OCI-LY3 (cell line): Measurements from ENCODE around the gene PTPRN2.

Experiments used
- H2AFZ ChIP-seq: fragments of 200-600, 300-600 bp; shearing (Covaris generic); 2 replicates; pipeline ENCODE4 v1.6.0; 2014; ENCODE audit warnings: antibody characterized with exemption, low read depth, low read length
- H3K27ac ChIP-seq: fragments of 200-600, 300-600 bp; sonication (generic); 2 replicates; pipeline ENCODE4 v1.5.1; 2014; ENCODE audit warnings: mild to moderate bottlenecking, low read length, moderate library complexity, mixed read lengths
- H3K27me3 ChIP-seq: fragments of 200-600, 300-600 bp; sonication (generic); 2 replicates; pipeline ENCODE4 v1.6.1; 2014; ENCODE audit warnings: low read depth, low read length, mixed read lengths
- H3K36me3 ChIP-seq: fragments of 200-600, 300-600 bp; sonication (generic); replicated peaks from 2 replicates; pipeline ENCODE3; 2014; ENCODE audit warnings: low read depth, low read length, mixed read lengths
- H3K4me1 ChIP-seq: fragments of 300-600, 200-600 bp; sonication (generic); 2 replicates; pipeline ENCODE4 v1.6.1; 2014; ENCODE audit warnings: low read length, mixed read lengths
- H3K4me2 ChIP-seq: fragments of 200-600, 300-600 bp; sonication (generic); 2 replicates; pipeline ENCODE4 v1.6.1; 2014; ENCODE audit warnings: low read length, mixed read lengths
- H3K4me3 ChIP-seq: fragments of 300-600, 200-600 bp; sonication (generic); 2 replicates; pipeline ENCODE4 v1.5.1; 2014; ENCODE audit warnings: antibody characterized with exemption, mild to moderate bottlenecking, low read length, moderate library complexity
- H3K79me2 ChIP-seq: fragments of 300-600, 200-600 bp; shearing (Covaris generic); 2 replicates; pipeline ENCODE4 v1.6.1; 2014; ENCODE audit warnings: mild to moderate bottlenecking, low read length, mixed read lengths
- H3K9ac ChIP-seq: fragments of 300-600, 200-600 bp; shearing (Covaris generic); 2 replicates; pipeline ENCODE4 v1.6.0; 2014; ENCODE audit warnings: mild to moderate bottlenecking, low read length, moderate library complexity
- H3K9me3 ChIP-seq: fragments of 200-600, 300-600 bp; shearing (Covaris generic); 2 replicates; pipeline ENCODE4 v1.6.1; 2014; ENCODE audit warnings: low read length, mixed read lengths; ENCODE audit not compliant: insufficient read depth
- H4K20me1 ChIP-seq: fragments of 200-600, 300-600 bp; sonication (generic); 2 replicates; pipeline ENCODE4 v1.6.1; 2016; ENCODE audit warnings: low read length, mixed read lengths; ENCODE audit not compliant: insufficient read depth
- EZH2phosphoT487 ChIP-seq: fragments of 200-600 bp; shearing (Covaris generic); IDR thresholded peaks from 2 replicates; pipeline ENCODE4 v1.6.1; 2018; ENCODE audit warnings: antibody characterized with exemption, mixed run types, low read depth
- TF ChIP-seq, protein P1 (sequence below): fragments of 200-600, 300-600 bp; sonication (generic); IDR thresholded peaks from 2 replicates; pipeline ENCODE4 v1.5.1; 2014; ENCODE audit warnings: antibody characterized with exemption, low read length, low read depth

The PTPRN2 gene

DNA sequence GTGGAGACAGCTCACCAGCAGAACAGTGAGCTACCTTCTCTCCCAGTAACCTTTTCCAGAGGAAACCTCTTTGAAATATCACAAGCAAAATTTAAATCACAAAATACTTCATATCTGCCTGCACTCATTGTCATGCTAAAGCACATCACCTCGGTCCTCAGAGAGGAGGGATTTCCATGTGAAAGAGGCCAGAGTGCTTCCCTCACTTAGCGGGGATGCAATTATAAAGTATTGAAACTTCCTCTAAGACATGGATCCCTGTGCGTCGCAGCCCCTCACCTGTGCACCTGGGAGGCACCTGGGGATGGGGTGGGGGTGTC is 792.9 kb downstream of the PTPRN2 start:
- Histone ChIP-seq H3K9me3 (no peaks in the 10 kb centered on the region), H3K27ac (no peak overlapping the region), H3K9ac (no peak overlapping the region), H2AFZ (no peak overlapping the region), H3K79me2 (no peaks in the 10 kb centered on the region), H3K36me3 (no peaks in the 10 kb centered on the region), H3K4me2 (no peak overlapping the region), H3K4me3 (no peak overlapping the region), H4K20me1 (no peaks in the 10 kb centered on the region), H3K27me3 (no peaks in the 10 kb centered on the region), H3K4me1 (no peaks in the 10 kb centered on the region)
- no peak for TF ChIP-seq EZH2phosphoT487
- TF ChIP-seq, protein P1, sequence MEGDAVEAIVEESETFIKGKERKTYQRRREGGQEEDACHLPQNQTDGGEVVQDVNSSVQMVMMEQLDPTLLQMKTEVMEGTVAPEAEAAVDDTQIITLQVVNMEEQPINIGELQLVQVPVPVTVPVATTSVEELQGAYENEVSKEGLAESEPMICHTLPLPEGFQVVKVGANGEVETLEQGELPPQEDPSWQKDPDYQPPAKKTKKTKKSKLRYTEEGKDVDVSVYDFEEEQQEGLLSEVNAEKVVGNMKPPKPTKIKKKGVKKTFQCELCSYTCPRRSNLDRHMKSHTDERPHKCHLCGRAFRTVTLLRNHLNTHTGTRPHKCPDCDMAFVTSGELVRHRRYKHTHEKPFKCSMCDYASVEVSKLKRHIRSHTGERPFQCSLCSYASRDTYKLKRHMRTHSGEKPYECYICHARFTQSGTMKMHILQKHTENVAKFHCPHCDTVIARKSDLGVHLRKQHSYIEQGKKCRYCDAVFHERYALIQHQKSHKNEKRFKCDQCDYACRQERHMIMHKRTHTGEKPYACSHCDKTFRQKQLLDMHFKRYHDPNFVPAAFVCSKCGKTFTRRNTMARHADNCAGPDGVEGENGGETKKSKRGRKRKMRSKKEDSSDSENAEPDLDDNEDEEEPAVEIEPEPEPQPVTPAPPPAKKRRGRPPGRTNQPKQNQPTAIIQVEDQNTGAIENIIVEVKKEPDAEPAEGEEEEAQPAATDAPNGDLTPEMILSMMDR, result no peak

DNA sequence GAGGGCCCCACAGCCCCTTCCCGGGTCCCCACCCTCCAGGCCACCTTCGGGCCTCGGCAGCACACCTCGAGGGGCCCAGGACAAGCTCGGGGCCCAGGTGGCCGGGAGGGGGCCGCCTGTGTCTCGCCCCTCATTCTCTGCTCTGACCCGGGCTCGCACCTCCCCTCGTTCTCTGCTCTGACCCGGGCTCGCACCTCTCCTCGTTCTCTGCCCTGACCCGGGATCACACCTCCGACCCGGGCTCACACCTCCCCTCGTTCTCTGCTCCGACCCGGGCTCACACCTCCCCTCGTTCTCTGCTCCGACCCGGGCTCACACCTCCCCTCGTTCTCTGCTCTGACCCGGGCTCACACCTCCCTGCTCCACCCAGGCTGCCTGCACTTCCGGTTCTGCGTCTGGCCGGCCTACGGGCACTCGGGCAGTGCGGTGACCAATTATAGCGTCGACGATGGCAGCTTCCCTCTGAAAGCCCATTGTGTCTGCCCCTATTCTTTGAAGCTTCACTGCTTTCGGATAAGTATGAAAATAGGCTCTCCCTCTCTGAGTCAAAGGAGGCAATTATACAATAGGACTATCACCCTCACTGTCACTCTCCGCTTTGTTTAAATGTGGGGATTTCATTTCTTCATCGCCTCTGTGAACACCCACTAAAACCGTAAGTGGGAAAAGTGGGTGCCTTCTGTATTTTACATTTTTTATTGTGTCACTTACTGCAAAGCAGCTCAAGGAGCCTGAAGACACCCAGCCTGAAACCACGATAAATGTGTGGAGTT is 793.5 kb downstream of the PTPRN2 start:
- H3K27ac ChIP-seq, result no peak overlapping the region
- TF ChIP-seq, protein P1, result no peak
- no peak for TF ChIP-seq EZH2phosphoT487
- no peak overlapping the region for H2AFZ ChIP-seq
- no peaks in the 10 kb centered on the region for H3K79me2 ChIP-seq
- H3K9me3 ChIP-seq, result no peaks in the 10 kb centered on the region
- no peak overlapping the region for H3K4me2 ChIP-seq
- H3K9ac ChIP-seq, result no peak overlapping the region
- no peaks in the 10 kb centered on the region for H3K4me1 ChIP-seq
- no peaks in the 10 kb centered on the region for H3K27me3 ChIP-seq
- no peak overlapping the region for H3K4me3 ChIP-seq
- H3K36me3 ChIP-seq, result no peaks in the 10 kb centered on the region
- H4K20me1 ChIP-seq, result no peaks in the 10 kb centered on the region

DNA sequence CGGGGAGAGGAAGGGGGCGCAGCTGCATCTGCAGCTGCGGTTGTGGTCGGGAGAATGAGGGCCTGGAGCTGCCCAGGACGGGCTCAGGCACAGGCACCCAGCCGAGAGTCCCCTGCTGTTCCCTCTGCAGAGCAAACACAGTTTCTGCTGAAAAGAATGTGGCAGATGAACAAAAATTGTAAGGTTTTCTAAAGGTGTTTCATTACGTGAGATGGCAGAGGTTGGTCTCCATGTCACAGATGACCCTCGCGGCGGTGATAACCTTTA is 794.6 kb downstream of the PTPRN2 start:
- no peaks in the 10 kb centered on the region for H3K27me3 ChIP-seq

DNA sequence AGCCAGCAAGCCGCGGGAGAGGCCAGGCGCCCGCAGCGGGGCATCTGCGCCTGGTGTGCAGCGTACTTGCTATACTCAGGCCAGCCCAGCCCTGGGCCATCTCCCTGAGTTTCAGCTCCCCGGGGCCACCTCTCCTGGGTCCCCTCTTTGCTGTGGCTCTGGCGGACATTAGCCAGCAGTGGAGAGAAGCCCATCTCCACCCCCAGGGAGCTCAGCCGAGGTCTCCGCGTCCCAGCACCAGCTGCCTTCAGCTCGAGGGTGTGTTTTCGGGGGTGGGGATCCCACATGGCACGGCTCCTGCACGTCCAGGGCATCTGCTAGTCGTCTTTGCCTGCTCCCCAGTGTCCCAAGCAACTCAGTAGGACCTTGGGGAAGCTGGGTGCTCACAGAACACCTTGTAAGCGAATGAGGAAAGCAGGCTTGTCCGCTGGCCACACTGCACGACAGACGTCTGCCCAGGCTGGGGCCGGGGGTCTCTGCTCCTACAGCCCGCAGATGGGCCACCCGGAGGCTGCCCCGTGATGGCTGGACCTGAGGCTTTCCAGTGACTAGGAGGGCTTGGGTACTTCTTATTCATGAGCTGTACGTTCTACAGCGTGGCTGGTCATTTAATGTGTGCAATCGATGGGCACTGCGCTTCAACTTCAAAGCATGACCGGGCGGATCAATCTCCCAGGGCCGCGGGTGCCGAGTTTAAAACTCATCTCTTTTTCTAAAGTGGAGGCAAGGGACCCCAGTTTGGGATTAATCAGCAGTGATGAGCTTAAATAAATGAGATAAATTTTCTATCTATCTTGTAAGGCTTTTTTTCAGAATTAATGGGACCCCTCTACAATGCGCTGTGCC is 795.2 kb downstream of the PTPRN2 start:
- Histone ChIP-seq H3K27me3 (no peaks in the 10 kb centered on the region), H3K4me2 (no peak overlapping the region), H3K36me3 (no peaks in the 10 kb centered on the region), H3K9ac (no peak overlapping the region), H3K79me2 (no peaks in the 10 kb centered on the region), H3K4me1 (no peaks in the 10 kb centered on the region), H3K27ac (no peak overlapping the region), H3K9me3 (no peaks in the 10 kb centered on the region), H2AFZ (no peak overlapping the region), H4K20me1 (no peaks in the 10 kb centered on the region), H3K4me3 (no peak overlapping the region)
- TF ChIP-seq, protein P1, result no peak
- no peak for TF ChIP-seq EZH2phosphoT487

More for the DNA sequence above, 794.6 kb downstream of the PTPRN2 start:
- Histone ChIP-seq H3K4me1 (no peaks in the 10 kb centered on the region), H3K36me3 (no peaks in the 10 kb centered on the region), H3K79me2 (no peaks in the 10 kb centered on the region), H2AFZ (no peak overlapping the region), H3K4me2 (no peak overlapping the region), H3K9me3 (no peaks in the 10 kb centered on the region), H3K4me3 (no peak overlapping the region), H3K27ac (no peak overlapping the region), H3K9ac (no peak overlapping the region), H4K20me1 (no peaks in the 10 kb centered on the region)
- no peak for TF ChIP-seq EZH2phosphoT487
- TF ChIP-seq, protein P1, result no peak
